Measurements from ENCODE around the gene ZNF180. TPM values are rescaled to one million over a fixed set of nuclear protein-coding genes. Genes with fewer than 3 reads are reported as not detected.
A peak's percentile ranks its signal among the peaks of the same experiment; 100 is the strongest.
"Not testable (repeated sequence)": the region's sequence is repeated elsewhere in the genome, so short reads cannot be mapped to it uniquely, and the experiment has no call there.

The ZNF180 gene
- total RNA-seq (2014; rRNA removed; shearing (Covaris generic)), result 12.3 and 15.6 TPM in 2 replicates

DNA sequence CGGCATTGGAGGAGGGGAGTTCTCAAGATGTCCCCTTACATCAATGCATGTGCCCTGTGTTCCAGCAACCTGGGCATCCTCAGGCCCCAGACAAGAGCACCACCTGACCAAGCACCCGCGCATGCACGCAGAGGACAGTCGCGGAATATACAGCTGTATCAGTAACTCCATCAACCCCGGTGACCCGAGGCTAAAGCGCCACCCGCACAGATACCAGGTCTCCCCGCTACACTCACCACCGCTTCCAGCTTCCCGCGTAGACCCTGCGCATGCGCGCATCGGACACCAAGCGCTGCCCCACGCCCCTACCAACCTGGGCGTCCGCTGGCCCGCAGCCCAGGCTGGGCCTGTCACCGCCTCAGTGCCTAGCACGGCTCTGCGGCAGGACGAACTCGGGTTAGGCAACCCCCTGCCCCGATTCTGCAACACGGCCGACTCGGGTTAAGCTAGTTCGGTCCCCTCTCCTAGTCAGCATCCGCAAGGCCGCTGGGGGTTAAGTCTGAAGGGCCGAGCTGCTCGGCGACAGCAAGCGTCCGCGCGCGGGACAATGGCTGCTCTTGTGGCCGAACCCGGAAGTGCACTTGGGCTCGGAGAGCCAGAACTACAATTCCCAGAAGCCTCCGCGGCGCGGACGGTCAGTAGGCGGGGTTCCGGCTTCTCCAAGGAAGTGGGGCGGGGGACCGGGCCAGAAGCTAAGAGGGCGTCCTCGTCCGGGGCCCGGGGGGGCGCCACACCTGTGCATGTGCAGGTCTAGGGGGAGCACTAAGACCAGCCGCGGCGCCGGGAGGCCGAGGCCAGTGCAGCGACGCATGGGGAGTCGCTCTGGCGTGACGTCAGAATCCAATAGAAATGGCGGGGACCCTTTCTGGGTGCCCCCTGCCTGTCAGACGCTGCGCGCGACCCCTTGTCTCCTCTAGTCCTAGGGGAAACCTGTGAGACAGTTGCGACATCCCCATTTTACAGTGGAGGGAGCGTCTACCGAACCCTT lies at the start of gene ZNF180:
TSS of gene ZNF180 (minus strand) at position 561 of the 988 bp plus-strand sequence. CDS start 3,188 bp downstream, outside the sequence.
- DNase-seq (ENCODE audit: low spot score), result peak; percentile 92

DNA sequence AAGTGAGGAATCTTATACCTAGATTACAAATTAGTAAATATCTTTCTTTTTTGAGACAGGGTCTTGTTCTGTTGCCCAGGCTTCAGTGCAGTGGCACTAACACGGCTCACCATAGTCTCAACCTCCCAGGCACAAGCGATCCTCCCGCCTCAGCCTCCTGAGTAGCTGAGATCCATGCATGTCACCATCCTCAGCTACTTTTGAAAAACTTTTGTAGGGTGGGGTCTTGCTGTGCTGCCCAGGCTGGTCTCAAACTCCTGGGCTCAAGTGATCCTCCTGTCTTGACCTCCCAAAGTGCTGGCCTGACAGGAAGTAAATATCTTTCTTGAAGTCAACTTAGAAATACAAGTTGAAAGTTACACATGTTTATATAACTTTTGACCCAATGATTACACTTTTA lies 49.2 kb upstream of the ZNF180 start:
- no peak for DNase-seq (ENCODE audit: low spot score)

DNA sequence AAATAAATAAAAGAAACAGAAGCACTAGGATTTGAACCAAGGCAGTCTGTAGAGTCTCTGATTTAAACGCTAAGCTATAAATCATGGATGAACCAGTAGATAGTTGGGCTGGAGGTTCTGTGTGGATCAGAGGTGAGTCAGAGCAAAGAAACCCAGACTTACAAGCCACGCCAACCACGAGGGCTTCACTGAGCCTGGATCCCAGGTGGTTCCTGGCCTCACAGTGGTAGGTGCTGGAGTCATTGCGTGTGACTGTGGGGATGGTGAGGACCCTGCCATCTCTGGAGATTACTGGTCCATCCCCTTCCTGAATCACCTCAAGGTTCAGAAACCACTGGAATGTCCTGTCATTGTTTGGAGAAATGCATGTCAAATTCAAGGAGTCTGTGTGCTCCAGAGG lies 48.4 kb upstream of the ZNF180 start:
- peak; percentile 68 for DNase-seq (ENCODE audit: low spot score)

DNA sequence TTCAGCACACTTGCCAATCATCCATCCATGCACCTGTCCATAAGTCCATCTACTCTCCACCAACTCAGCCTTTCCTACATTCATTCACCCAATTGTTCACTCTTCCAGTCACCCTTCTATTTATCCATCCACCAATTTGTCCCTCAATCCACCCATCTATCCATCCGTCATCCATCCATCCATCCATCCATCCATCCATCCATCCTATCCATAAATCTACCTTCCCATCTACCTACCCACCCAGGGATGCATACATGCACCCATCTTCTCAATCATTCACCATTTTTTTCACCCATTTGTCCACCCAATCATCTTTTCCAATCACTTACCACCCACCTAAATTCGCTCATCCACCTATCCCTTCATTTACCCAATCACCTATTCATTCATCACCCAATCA lies 43.7 kb upstream of the ZNF180 start:
- DNase-seq (ENCODE audit: low spot score), result no peak

DNA sequence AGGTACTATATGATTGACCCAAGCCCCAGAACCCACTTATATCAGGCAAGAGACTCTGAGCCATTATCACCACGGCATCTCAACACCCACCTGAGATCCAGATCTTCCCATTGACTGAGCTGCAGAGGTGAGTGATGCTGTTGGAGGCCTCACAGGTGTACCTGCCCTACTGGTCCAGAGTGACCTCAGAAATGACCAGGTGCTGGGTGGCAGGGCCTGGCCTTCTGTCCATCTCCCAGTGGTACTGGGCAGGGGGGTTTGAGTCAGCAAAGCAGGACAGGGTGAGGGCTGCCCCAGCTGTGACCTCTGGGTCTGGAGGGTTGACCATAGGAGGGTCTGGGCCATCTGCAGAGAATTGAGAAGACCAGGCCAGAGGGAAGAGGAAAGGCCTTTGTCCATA lies 42.3 kb upstream of the ZNF180 start:
- no peak for DNase-seq (ENCODE audit: low spot score)

DNA sequence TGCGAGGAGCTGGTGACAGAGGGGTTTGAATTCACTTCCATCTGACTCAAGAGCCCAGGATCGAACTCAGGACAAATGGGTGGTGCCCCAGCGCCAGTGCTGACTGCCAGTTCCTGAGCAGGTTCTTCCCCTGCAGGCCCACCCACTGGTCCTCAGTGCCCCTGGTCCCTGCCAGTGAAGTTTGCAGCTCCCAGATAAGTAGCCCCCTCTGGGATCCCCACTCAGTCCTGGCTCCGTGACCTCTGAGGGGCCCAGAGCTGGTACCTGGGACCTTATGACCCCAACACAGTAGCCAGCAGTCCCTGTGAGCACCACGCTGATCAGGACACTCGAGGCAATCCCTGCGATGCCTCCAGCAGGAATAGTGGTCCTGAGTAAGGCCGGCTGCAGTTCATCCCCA lies 40.4 kb upstream of the ZNF180 start:
- no peak for DNase-seq (ENCODE audit: low spot score)

DNA sequence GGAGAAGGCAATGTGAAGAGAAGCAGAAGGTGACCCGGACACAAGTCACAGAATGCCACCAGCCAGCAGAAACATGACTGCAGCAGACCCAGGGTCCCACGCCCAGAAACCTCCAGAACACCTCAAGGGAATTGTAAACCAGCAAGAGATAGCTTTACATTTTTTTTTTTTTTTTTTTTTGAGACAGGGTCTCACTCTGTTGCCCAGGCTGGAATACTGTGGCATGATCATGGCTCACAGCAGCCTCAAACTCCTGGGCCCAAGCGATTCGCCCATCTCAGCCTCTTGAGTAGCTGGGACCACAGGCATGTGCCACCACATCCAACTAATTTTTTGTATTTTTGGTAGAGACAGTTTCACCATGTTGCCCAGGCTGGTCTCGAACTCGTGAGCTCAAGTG lies 39.7 kb upstream of the ZNF180 start:
- DNase-seq (ENCODE audit: low spot score), result no peak

DNA sequence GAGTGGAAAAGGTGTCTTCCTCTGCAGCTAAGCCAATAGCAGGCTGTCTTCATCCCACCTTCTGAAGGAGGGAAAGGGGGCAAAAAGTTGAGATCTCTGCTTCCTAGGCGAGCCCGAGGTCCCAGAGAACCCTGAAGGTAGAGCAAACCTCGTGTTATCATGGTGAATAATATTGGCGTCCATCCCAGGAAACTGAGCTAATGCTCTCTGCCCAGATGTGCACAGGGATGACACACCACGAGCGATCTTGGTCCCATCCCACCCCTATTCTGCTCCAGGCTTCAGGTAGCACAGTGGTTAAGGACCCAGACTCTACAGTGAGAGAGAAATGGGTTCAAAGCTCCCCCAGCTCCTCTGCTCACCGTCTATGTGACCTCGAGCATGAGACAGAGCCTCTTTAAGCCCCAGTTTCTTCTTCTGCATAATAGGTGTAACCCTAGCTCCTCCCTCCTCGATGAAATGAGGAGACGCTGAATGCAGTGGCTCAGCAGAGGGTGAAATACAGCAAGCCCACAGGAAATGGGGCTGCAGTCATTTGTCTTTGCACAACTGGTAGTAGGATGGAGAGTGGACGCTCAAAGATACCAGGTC lies 39.0 kb upstream of the ZNF180 start:
- peak; percentile 16 for DNase-seq (ENCODE audit: low spot score)

DNA sequence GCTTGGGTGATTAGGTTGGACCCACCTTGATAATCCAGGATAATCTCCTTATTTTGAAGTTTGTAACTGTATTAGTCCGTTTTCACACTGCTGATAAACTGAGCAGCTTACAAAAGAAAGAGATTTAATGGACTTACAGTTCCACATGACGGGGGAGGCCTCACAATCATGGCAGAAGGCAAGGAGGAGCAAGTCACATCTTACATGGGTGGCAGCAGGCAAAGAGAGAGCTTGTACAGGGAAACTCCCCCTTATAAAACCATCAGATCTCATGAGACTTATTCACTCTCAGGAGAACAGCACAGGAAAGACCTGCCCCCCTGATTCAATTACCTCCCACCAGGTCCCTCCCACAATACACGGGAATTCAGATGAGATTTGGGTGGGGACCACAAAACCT lies 35.0 kb upstream of the ZNF180 start:
- DNase-seq (ENCODE audit: low spot score), result not testable (repeated sequence)

DNA sequence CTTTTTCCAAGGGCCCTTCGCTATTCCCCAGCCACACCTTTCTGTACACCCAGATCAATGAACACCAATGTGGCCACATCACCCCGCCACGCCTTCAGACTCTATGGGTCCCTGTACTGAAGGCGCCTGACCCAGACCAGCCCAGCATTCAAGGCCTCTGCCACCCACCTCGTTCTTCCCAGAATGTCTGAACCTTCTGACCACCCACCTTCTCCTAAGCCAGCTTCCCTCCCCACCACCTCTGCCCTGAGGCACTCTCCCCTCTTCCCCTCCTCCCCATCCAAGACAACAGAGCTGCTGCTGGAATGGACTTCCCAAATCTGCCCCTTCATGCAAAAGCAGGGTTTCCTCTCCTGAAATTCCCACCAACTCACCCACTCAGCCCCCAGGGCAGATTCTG lies 32.5 kb upstream of the ZNF180 start:
- DNase-seq (ENCODE audit: low spot score), result no peak

DNA sequence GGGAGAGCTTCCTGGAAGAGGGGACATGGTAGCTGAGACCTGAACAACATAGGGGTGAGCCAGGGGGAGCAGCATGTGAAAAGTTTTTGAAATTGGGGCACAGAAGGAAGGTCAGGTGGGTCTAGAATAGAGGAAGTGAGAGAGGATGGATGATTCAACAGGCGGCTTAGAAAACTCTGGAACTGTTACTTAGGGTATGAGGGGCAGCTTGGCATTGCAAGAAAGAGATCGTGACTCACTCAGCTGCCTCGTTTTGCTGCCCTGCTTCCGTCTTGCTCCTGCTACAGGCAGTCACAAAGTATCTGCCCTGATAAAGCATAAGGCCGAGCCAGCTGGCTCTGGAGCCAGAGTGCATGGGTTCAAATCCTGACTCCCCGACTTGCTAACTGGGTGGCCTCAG lies 30.5 kb upstream of the ZNF180 start:
- peak; percentile 26 for DNase-seq (ENCODE audit: low spot score)

DNA sequence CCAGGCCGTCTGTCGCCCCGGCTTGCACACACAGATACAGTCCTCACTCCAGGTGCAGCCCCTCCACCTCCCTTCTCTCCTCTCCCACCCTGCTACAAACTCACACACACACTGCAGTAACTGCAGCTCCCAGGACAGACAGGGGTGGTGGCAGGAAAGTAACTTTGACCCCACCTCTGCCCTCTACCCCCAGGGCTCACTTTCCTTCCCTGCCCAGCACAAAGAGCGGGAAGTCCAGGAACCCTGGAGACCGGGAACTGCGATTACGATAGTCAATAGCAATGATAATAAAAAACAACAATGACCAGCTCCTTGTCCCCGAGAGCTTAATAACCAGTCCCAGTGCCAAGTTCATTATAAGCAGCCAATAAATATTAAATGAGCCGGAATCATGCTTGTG lies 29.2 kb upstream of the ZNF180 start, which contains the start of gene CEACAM20:
TSS of gene CEACAM20 (minus strand) at position 140 of the 400 bp plus-strand sequence. CDS start 166 bp downstream, outside the sequence.
- DNase-seq (ENCODE audit: low spot score), result no peak

DNA sequence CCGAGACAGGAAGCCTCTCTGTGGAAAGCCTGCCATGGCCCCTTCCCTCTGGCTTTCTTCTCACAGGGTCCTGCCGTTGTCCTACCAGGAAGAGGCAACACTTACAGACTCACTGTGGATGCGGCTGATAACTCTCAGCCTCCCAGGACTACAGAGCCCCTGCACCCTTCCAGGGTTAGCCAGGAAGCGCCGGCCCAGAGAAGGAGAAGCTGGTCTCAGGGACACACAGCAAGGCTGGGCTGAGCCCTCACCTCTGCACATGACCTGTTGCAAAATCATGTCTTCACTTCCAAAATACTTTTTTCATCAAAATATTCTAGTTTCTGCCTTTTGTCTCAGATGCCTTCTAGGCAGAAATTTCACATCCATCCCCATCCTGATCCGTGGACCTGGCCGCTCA lies 27.2 kb upstream of the ZNF180 start:
- DNase-seq (ENCODE audit: low spot score), result no peak

DNA sequence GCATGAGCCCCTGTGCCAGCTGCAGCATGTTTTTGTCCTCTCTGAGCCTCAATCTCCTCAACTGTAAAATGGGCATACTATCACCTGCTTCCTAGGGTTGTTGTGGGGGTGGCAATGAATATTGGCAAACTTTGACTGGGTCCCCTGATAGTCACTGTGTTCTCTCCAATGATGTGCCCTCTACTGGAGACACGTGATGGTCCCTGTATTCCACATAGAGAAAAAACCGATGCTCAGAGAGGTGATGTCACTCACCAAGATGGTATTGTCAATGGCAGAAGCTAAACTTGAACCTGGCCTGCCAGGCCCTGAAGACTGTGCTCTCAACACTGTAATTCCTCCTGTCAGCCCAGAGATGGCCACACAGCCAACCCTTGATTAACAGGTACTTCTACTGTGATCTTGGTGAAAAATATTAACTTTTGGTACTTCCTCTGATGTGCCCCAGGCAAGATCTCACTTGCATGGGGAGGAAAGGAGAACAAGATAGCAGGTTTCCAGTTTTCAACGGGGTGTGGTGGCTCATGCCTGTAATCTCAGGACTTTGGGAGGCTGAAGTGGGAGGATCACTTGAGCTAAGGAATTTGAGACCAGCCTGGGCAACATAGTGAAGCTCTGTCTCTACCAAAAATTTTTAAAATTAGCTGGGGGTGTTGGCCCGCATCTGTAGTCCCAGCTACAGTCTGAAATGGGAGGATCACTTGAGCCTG lies 25.6 kb upstream of the ZNF180 start:
- DNase-seq (ENCODE audit: low spot score), result no peak

DNA sequence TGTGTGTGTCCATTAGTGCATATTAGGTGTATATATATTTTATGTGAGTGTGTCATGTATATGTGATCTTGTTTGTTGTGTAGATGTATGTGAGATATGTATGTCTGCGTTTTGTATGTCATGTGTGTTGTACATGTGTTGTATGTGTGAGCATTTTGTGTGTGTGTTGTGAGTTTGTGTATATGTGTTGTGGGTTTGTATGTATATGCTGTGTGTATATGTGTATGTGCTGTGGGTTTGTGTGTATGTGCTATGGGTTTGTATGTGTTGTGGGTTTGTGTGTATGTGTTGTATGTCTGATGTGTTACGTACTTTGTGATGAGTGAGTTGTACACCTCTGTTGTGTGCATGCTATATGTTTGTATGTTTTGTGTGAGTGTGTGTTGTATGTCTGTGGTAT lies 21.0 kb upstream of the ZNF180 start:
- no peak for DNase-seq (ENCODE audit: low spot score)

DNA sequence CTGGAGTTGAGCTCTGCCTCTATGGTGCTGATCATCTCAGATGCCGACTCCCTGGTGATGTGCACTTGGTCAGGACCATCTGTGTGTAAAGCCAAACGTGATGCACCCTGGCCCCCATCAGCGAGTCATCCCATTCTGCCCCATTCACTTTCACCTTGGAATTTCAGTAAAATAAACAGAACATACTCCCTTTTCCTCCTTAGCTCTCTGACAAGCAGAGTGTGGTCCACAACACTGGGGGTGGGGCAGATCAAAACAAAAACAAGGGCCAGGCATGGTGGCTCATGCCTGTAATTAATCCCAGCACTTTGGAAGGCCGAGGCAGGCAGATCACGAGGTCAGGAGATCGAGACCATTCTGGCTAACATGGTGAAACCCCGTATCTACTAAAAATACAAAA lies 16.8 kb upstream of the ZNF180 start:
- DNase-seq (ENCODE audit: low spot score), result no peak

DNA sequence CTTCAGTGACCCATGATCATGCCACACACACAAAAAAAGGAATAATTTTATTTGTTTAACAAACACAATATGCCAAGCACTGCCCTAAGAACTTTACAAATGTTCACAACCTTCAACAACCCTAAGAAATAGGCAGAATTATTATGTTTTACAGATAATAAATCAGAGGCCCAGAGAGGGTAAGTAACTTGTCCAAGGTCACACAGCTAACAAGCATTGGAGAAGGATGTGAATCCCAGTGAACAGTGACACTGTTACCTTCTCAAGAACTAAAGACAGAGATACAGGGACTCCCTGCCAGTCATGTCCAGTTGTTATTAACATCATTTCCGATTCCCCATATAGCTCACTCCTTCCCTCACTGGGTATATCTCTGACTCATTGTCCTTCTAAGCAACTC lies 15.6 kb upstream of the ZNF180 start:
- DNase-seq (ENCODE audit: low spot score), result no peak

DNA sequence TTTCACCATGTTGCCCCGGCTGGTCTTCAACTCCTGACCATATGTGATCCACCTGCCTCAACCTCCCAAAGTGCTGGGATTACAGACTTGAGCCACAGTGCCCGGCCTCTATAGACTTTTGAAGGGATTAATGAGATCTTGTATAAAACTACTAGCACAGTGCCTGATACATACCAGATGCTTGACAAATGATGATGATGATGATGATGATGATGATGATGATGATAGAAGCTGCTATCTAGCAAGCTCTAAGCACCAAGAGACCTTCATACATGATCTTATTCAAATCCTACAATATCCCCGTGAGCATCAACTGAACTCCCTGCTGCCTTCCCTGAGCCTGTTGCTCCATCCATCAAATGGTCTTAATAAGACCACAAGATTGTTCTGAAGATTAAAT lies 14.7 kb upstream of the ZNF180 start:
- no peak for DNase-seq (ENCODE audit: low spot score)

DNA sequence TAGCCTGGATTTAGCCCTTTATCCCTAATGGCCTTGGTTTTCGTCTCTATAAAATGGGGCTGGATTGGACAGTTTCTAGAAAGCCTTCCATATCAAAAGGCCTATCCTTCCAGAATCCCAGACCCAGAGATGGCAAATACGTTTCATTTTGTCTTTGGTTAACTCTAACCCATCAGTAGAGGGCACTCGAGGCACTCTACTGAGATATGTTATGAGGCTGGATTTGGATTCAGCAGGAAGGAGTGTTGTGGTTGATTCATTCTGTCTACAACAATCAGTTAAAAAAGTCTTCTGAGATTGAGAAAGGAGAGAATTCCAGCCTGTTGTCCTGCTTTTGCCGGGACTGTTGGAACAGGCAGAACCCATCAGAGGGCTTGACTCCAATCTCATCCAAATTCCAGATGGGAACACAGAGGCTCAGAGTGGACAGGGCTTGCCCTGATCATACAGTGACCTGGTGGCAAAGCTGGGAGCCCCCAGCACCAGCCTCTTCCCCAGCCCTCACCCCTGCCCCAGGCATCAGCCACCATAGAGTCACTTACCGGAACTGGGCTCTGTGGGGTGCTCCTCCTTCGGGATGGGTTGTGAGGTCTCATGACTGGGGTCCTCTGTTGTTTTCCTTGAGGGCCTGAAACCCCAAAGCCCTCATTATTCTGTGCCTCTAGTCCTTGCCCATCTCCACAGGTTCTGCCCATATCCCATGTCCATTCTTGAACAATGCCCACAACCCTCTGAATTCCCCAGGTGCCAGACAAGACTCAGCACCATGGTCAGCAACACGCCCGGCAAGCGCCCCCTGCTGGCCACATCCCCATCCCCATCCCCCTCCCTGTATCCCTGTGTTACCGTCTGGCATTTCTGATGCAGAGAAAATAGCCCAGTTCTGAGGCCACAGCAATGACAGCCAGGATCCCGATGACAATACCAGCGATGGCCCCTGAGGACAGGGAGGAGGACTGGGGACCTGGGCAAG lies 12.3 kb upstream of the ZNF180 start:
- DNase-seq (ENCODE audit: low spot score), result peak; percentile 40

DNA sequence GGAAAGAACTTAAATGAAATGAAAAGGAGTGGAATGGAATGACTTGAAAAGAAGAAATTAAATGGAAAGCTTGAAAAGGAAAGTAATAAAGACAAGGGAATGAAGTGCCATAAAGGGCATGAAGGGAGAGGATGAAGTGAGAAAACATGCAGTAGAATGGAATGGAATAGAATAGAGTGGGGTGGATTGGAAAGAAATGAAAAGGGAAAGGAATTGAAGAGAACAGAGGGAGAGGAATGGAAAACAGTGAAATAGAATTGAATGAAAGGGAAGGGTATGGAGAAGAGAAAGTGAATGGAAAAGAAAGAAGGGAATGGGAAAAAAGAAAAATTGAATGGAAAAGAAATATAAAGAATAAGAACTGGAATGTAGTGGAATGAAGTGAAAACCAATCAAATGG lies 9.2 kb upstream of the ZNF180 start:
- DNase-seq (ENCODE audit: low spot score), result no peak

DNA sequence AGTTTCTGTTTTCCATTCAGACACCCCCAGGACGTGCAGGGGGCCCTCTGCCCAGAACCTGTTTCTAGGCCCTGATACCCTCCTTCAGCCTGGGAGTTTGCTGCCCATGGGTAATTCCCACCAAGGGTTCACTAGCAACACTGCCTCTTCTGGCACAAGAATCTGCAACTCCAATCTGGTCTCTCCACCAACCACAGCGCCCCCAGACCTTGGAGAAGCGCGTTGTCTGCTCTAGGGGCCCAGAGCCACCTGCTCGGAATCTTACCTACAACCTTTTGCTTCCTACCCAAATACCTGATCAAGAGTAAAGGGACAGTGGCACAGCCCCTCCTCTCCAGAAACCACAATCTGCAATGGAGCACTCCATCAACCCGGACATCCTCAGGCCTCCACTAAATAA lies 763 bp downstream of the ZNF180 start:
- DNase-seq (ENCODE audit: low spot score), result no peak
